ES-I3 (cell line): ENCODE data around the gene FARS2.

Source experiments
- H3K36me3 ChIP-seq: 2 replicates; pipeline ENCODE4 v1.6.1; 2013; ENCODE audit warnings: mild to moderate bottlenecking, low read length, control low read depth, moderate library complexity; ENCODE audit not compliant: insufficient read depth
- H3K4me1 ChIP-seq: 2 replicates; pipeline ENCODE4 v1.6.1; 2013; ENCODE audit warnings: mild to moderate bottlenecking, control low read depth, low read length; ENCODE audit not compliant: insufficient read depth
- H3K9ac ChIP-seq: 2 replicates; pipeline ENCODE4 v1.6.1; 2013; ENCODE audit warnings: low read depth, mild to moderate bottlenecking, low read length, moderate library complexity
- H3K9me3 ChIP-seq: 2 replicates; pipeline ENCODE4 v1.6.1; 2013; ENCODE audit warnings: mild to moderate bottlenecking, low read length, moderate library complexity; ENCODE audit not compliant: control insufficient read depth, insufficient read depth

FARS2 gene

DNA sequence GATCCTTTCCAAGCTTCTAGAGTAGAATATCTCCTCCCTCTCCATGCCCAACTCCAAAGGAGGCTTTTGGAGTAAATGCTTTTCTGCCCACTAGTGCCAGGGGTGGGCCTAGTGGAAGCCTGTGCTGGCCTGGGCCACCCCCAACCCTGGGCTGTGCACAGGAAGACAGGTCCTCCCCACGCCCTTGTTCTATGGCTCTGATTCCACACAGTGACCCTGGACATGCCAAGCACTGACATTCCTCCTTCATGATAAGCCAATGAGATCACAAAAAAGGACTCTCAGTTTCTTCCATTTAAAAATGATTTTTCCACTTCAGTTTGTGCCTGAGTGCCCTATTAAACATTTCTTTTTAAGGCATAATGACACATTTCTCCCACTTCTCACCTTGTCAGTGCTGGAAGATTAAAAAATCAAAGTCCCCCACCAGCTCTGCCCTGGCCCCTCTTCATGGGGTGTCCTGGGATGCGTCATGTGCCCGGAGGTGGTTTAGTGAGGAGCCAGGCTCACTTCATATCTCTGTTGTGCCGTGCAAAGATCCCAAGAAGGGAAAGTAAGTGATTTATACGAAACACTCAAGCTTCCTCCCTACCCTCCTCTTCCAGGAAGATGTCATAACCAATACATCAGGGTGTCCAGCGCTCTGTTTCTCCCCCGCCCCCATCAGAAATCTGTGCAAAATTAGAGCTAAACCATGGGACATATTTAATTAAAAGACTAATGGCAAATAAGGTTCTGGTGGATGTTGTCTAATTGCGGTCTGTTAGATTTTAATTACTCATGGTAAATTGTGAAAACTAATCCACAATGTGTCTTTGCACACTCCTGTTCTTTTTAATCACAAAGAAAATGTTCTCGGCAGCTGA lies 490.4 kb downstream of the FARS2 start:
- Histone ChIP-seq H3K36me3 (0 out of 2 replicates have a peak, but pooled peaks cover 2% of the 10 kb centered on the region), H3K9ac (no peak overlapping the region), H3K9me3 (peaks cover 3% of the 10 kb centered on the region; the same call in 1 of the 2 replicates), H3K4me1 (peaks cover 17% of the 10 kb centered on the region)

GRCh38 chr6:5752391-5752680 lies 491.0 kb downstream of the FARS2 start:
- Histone ChIP-seq H3K4me1 (peaks cover 17% of the 10 kb centered on the region), H3K9me3 (peaks cover 3% of the 10 kb centered on the region; the same call in 1 of the 2 replicates), H3K9ac (peak overlapping the region; percentile 8; the same call in 1 of the 2 replicates), H3K36me3 (peaks cover 2% of the 10 kb centered on the region; the same call in 1 of the 2 replicates)

GRCh38 chr6:5753209-5753608 lies 491.9 kb downstream of the FARS2 start:
- Histone ChIP-seq H3K4me1 (peaks cover 17% of the 10 kb centered on the region), H3K36me3 (peaks cover 2% of the 10 kb centered on the region; the same call in 1 of the 2 replicates), H3K9ac (no peak overlapping the region), H3K9me3 (peaks cover 3% of the 10 kb centered on the region; the same call in 1 of the 2 replicates)

GRCh38 chr6:5754904-5755303 lies 493.6 kb downstream of the FARS2 start:
- peaks cover 17% of the 10 kb centered on the region for H3K4me1 ChIP-seq
- H3K36me3 ChIP-seq, result peaks cover 2% of the 10 kb centered on the region; the same call in 1 of the 2 replicates
- peaks cover 3% of the 10 kb centered on the region; the same call in 1 of the 2 replicates for H3K9me3 ChIP-seq
- H3K9ac ChIP-seq, result no peak overlapping the region

GRCh38 chr6:5759571-5759970 lies 498.3 kb downstream of the FARS2 start:
- Histone ChIP-seq H3K4me1 (no peaks in the 10 kb centered on the region), H3K36me3 (peaks cover 2% of the 10 kb centered on the region; the same call in 1 of the 2 replicates), H3K9me3 (peaks cover 3% of the 10 kb centered on the region; the same call in 1 of the 2 replicates), H3K9ac (no peak overlapping the region)

GRCh38 chr6:5761370-5761769 lies 500.1 kb downstream of the FARS2 start:
- Histone ChIP-seq H3K9ac (no peak overlapping the region), H3K9me3 (0 out of 2 replicates have a peak, but pooled peaks cover under 1% of the 10 kb centered on the region), H3K4me1 (no peaks in the 10 kb centered on the region), H3K36me3 (no peaks in the 10 kb centered on the region; the same call in 1 of the 2 replicates)

- Histone ChIP-seq H3K9me3 (peaks cover 8% of the 10 kb centered on the region; the same call in 1 of the 2 replicates), H3K4me1 (no peaks in the 10 kb centered on the region), H3K36me3 (no peaks in the 10 kb centered on the region), H3K9ac (no peak overlapping the region)
Measured at GRCh38 chr6:5762561-5762968, 501.3 kb downstream of the FARS2 start.

DNA sequence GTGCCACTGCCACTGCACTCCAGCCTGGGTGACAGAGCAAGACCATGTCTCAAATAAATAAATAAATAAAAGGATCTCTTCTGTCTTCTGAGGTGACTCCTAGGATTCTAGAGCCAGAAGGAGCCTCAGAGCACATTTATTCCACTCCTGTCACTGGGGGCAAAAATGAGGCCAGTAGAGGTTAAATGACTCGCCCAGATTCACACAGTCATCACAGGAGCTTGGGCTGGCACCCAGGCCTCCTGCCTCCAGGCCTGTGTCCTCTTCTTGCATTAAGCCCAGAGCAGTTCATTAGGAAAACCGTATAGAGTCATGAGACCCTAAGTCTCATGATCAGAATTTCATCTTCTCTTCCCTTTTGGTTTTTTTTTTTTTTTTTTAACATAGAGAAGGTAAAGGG lies 502.1 kb downstream of the FARS2 start:
- Histone ChIP-seq H3K4me1 (no peaks in the 10 kb centered on the region), H3K36me3 (no peaks in the 10 kb centered on the region), H3K9ac (no peak overlapping the region), H3K9me3 (peaks cover 8% of the 10 kb centered on the region)

DNA sequence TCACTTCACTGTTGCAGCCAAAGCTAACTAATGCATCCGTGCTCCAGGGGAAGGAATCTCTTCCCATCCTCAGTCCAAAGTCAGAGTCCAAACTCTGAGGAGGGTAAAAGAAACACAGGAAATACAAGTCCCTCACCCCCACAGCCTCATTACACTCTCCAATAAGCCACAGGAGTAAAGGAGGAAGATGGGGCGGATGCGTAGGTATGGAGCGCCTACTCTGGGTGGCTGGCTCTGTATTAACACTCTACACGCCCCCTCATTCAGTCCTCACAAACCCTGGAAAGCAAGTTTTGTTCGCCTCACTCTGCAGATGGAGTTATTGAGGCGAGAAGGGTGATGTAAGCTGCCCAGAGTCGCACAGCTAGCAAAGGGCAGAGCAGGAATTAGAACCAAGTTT lies 502.6 kb downstream of the FARS2 start:
- Histone ChIP-seq H3K9me3 (peaks cover 8% of the 10 kb centered on the region), H3K4me1 (no peaks in the 10 kb centered on the region), H3K9ac (no peak overlapping the region), H3K36me3 (no peaks in the 10 kb centered on the region)

DNA sequence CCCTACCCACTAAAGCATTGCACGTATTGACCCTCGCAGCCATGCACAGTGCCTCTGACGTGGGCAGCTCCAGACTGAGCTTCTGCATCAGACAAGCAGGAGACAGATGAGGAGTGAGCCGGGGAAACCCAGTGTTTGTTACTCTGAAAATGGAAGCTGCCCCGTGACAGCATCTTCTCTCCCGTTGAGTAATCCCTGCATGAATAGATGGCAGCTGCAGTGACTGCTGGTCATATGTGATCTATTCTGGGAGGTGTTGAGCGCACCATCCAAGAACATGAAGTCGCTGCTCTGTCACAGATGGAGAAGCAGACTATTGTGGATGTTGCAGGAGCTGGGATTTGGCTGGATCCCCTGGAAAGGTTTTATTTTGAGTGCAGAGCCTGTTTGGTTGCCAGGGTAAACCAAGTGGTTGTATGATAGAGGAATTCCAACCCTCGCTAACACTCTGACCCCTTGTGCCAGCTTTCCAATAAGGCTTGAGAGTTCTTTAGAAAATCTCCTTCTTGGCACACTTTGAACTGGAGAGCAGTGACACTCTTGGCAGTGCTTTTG lies 503.2 kb downstream of the FARS2 start:
- Histone ChIP-seq H3K9me3 (peaks cover 8% of the 10 kb centered on the region), H3K9ac (no peak overlapping the region), H3K4me1 (no peaks in the 10 kb centered on the region), H3K36me3 (no peaks in the 10 kb centered on the region)

DNA sequence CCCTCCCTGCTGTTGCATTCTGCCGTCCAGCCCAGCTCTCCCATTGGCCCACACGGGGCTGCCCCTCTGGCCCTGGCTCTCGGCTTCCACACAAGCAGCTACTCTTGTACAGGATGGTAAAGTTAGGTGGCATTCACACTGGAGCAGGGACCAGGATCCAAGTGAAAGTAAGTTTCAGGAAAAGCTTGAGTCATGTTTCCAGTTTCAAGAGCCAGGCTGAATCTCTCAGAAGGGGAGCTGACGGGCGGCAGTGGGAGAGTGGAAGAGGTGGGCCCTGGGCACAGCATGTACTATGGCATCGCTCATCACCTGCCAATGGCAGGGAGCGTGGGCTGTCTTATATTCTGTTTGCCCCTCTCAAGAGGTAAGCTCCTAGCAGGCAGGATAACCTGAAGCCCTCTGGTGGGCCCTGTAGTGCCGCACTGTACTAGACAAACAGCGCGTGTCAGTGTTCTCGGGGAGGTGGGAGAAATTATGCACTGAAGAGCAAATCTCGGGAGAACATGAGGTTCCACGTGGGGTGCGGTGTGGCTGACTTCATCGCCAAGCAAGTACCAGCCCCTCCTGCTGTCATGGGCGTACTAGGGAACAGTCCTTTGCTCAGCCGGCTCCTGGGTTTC lies 503.9 kb downstream of the FARS2 start:
- Histone ChIP-seq H3K4me1 (no peaks in the 10 kb centered on the region), H3K9ac (no peak overlapping the region), H3K9me3 (peaks cover 8% of the 10 kb centered on the region), H3K36me3 (no peaks in the 10 kb centered on the region)

DNA sequence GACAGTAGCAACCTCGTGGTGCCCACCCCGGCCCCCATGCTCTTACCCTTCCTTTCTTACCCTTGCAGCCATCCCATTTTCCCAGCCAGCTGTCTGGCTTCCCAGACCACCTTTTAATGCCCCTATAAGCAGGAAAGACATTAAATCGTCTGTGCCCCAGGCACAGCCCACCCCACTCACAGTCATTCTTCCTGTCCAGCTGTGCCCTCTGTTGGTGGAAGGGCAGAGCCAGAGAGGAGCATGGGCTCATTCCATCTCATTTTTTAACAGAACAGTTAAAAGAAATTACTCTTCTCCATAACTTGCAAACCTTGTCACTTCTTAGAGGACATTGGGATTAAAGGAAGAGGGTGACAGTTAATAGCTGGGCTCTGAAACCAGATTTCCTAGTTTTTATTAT lies 504.9 kb downstream of the FARS2 start:
- Histone ChIP-seq H3K9me3 (peaks cover 8% of the 10 kb centered on the region), H3K4me1 (no peaks in the 10 kb centered on the region), H3K9ac (no peak overlapping the region), H3K36me3 (no peaks in the 10 kb centered on the region)

DNA sequence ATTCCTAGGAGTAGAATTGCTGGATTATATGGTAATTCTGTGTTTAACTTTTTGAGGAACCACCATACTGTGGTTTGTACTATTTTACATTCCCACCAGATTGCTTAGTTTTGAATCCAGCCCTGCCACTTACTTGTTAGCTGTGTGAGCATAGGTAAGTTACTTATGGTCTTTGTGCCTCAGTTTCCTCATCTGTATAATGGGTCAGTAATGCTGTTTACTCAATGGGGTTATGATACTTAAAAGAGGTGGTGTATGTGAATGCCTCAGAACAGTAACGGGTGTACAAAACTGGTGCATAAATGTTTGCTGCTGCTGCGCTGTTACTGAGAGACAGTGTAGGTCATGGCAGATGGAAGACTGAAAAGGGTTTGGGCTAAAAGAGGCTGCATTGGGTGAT lies 506.2 kb downstream of the FARS2 start:
- peaks cover 8% of the 10 kb centered on the region for H3K9me3 ChIP-seq
- H3K9ac ChIP-seq, result no peak overlapping the region
- H3K4me1 ChIP-seq, result no peaks in the 10 kb centered on the region
- H3K36me3 ChIP-seq, result no peaks in the 10 kb centered on the region

GRCh38 chr6:5771211-5771610 lies 509.9 kb downstream of the FARS2 start:
- Histone ChIP-seq H3K4me1 (no peaks in the 10 kb centered on the region), H3K9ac (no peak overlapping the region), H3K9me3 (peaks cover 8% of the 10 kb centered on the region), H3K36me3 (no peaks in the 10 kb centered on the region)
